Neuron (in vitro differentiated cells): Measurements from ENCODE around the gene GMDS.

Experiments used
- H2AFZ ChIP-seq: one replicate; pipeline ENCODE4 v1.6.1; 2013; ENCODE audit warnings: low read depth, mild to moderate bottlenecking, inconsistent platforms, low read length, moderate library complexity
- H3K27me3 ChIP-seq: one replicate; pipeline ENCODE4 v1.6.1; 2013; ENCODE audit warnings: low read length; ENCODE audit not compliant: insufficient read depth
- H3K36me3 ChIP-seq: one replicate; pipeline ENCODE4 v1.6.1; 2013; ENCODE audit warnings: low read length; ENCODE audit not compliant: insufficient read depth
- H3K4me1 ChIP-seq: one replicate; pipeline ENCODE4 v1.6.1; 2013; ENCODE audit warnings: low read length; ENCODE audit not compliant: insufficient read depth
- H3K4me3 ChIP-seq: 2 replicates; pipeline ENCODE4 v1.5.1; 2013; ENCODE audit warnings: mild to moderate bottlenecking, low read length, moderate library complexity
- H3K9me3 ChIP-seq: one replicate; pipeline ENCODE4 v1.6.1; 2013; ENCODE audit warnings: low read length

The GMDS gene

DNA sequence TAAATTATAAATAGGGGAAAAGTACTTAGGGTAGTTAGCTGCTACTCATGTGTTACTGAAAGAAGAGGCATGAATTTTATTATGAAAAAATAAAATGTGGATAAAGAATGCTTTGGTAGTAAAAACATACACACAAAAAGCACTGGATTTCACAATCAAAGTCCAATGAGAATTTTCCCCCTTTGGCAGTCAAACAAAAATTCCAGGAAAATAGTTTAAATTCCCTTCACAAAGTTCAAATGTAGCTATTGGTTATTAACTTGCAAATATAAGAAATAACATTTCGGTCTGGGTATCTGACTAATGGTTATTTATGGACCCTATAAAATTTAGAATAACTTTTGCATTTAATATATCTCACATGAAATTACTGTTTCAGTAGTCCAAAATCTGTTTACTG lies 425.2 kb downstream of the GMDS start:
- peaks cover 15% of the 10 kb centered on the region for H3K4me1 ChIP-seq
- no peaks in the 10 kb centered on the region for H3K36me3 ChIP-seq
- no peak overlapping the region for H3K4me3 ChIP-seq

DNA sequence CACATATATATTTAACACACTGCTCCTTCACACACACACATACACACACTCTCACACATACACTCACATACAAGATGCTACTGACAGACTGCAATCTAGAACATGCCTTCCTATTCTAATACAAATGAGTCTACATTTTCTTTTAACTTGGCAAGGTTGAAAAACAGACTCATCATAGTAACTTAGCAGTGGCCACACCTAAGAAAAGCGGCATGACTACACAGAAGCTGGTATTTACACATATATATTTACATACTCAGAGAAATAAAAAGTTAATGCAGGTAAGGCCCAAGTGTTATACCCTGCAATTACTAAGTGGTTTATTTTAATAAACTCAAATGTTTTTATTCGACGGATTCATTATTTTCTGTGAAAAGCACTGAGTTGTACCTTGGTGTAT lies 426.4 kb downstream of the GMDS start:
- Histone ChIP-seq H3K27me3 (no peaks in the 10 kb centered on the region), H3K36me3 (no peaks in the 10 kb centered on the region)

More for the DNA sequence above, 425.2 kb downstream of the GMDS start:
- H3K27me3 ChIP-seq, result no peaks in the 10 kb centered on the region
- H3K9me3 ChIP-seq, result no peaks in the 10 kb centered on the region
- no peak overlapping the region for H2AFZ ChIP-seq

DNA sequence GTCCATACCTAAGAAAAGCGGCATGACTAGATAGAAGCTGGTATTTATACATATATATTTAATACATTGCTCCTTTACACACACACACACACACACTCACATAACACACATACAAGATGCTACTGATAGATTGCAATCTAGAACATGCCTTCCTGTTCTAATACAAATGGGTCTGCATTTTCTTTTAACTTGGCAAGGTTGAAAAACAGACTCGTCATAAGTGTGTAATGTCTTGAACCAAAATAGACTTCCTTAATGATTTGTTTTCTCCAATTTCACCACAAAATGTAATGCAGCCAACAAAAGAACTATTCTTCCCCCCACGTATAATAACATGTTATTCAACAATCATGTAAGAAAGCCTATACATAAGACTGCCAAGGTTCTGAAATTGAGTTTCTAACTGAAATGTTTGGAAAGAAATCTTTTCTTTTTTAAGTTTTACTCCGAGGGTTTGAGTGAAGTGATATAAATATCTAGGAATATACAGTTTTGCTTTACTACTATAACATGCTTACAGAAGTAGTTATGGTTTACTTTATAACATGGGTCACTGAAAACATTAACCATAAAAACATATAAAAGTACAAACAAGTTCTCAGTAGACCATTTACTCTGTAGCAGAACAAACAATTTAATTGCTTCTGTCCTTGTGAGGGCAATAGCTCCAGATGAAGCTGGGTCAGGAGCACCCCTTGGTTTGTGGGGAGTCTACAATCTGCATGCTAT lies 428.2 kb downstream of the GMDS start:
- Histone ChIP-seq H2AFZ (no peak overlapping the region), H3K9me3 (no peaks in the 10 kb centered on the region)

More for the DNA sequence above, 426.4 kb downstream of the GMDS start:
- H2AFZ ChIP-seq, result no peak overlapping the region
- no peak overlapping the region for H3K4me3 ChIP-seq
- peaks cover 15% of the 10 kb centered on the region for H3K4me1 ChIP-seq
- no peaks in the 10 kb centered on the region for H3K9me3 ChIP-seq

DNA sequence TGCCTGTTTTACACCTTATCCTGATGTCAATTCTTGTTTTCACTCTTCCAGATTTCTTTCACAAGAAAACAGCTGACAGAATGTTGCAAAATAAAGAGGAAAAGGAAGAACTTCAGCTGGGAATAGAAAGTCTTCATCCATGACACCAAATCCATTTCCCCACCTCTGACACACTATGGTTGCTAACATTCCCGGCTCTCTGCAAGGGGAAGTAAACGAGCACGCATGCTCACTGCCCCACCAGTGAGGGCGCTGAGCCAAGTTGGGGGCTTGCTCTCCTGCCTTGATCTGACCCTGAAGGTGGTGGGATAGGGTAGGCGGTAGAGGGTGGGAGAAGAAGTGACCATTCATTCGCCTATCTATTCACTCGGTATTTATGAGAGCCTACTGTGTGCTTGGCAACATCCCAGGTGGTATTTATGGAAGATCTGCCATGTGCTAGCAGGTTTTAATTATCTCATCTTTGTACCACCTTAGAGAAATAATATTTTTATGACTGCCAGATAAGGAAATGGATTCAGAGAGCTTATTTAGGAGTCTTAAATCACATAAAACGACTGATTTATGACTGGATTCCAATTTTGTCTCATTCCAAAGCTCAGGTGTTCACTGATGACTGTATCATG lies 429.5 kb downstream of the GMDS start:
- no peak overlapping the region for H3K4me3 ChIP-seq
- H3K27me3 ChIP-seq, result no peaks in the 10 kb centered on the region
- H3K4me1 ChIP-seq, result peaks cover 3% of the 10 kb centered on the region
- no peaks in the 10 kb centered on the region for H3K9me3 ChIP-seq
- no peak overlapping the region for H2AFZ ChIP-seq
- H3K36me3 ChIP-seq, result no peaks in the 10 kb centered on the region

More for the DNA sequence above, 428.2 kb downstream of the GMDS start:
- no peaks in the 10 kb centered on the region for H3K27me3 ChIP-seq
- no peak overlapping the region for H3K4me3 ChIP-seq
- no peaks in the 10 kb centered on the region for H3K36me3 ChIP-seq
- H3K4me1 ChIP-seq, result peaks cover 15% of the 10 kb centered on the region

DNA sequence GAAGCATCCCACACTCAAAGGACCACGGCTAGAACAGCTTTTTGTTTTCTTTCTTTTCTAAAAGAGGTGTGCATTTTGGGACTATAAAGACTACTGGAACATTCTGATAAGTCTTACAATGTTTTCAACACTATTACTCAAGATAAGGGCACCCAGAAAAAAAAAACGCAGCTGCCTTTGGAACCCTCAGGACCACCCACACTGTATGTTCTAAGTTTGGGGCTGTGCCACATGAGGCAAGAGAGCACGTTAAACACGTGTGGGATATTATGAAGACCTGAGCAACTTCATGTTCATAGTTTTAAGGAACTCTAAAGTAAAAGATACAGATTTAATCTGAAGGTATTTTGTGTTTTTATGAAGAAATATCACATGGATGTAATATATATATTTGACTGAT lies 431.1 kb downstream of the GMDS start:
- H2AFZ ChIP-seq, result no peak overlapping the region
- H3K36me3 ChIP-seq, result no peaks in the 10 kb centered on the region
- H3K9me3 ChIP-seq, result no peaks in the 10 kb centered on the region

DNA sequence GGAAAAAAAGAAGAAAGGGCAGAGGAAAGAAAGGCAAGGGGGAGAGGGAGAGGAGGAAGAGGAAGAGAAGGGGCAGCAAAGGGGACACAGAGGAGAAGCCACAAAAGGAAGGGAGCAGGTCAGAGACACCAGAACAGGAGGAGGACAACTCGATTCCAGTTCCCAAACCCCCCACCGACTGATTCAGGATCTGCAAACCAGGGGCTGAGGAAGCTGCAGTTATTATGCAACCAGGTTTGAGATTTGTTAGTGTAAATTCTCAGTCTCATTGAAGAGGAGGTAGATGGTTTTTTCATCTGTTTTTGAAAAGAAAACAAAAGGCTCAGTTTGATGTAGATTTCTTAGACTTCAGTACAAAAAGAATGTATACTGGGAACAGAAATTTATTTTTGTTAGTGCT lies 432.9 kb downstream of the GMDS start:
- Histone ChIP-seq H3K4me3 (no peak overlapping the region), H3K4me1 (no peaks in the 10 kb centered on the region), H3K27me3 (no peaks in the 10 kb centered on the region), H3K36me3 (no peaks in the 10 kb centered on the region), H3K9me3 (no peaks in the 10 kb centered on the region), H2AFZ (no peak overlapping the region)

More for the DNA sequence above, 431.1 kb downstream of the GMDS start:
- no peaks in the 10 kb centered on the region for H3K27me3 ChIP-seq
- H3K4me3 ChIP-seq, result no peak overlapping the region
- no peaks in the 10 kb centered on the region for H3K4me1 ChIP-seq

DNA sequence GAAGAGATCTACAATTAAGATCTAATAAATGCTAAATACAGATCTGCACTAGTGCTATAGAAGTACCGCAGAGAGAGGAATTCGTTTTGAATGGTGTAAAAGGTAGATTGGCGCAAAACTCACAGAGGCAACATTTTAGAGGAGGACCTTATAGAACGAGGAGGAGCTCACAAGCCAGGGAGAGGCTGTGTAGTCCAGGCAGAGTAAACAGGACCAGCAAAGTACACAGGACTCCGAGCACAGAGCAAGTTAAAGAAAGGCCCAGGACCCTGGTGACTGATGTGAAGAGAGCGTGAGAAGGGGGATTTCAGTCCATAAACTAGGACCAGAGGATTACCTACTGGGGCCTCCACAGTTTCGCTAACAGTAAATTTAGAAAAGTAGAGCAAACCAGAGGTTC lies 433.4 kb downstream of the GMDS start:
- Histone ChIP-seq H3K36me3 (no peaks in the 10 kb centered on the region), H3K9me3 (no peaks in the 10 kb centered on the region), H3K4me3 (no peak overlapping the region), H2AFZ (no peak overlapping the region), H3K4me1 (no peaks in the 10 kb centered on the region), H3K27me3 (no peaks in the 10 kb centered on the region)

DNA sequence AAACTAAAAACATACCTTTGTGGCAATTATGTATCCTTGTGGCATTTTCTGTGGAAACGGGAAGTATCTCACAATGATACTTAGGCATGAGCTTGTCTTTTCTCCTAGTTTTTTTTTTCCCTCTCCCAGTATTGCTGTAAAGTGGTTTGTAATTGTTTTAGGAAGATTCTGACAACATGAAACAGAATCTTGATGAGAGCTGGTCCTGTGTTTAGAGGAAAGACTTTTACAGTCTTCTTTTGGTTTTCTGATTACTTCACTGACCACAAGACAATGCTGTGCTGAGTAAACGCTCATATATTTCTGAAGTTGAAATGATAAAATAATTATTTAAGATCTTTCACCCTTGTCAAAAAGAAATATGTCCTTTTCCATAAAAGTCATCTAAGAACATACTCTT lies 434.5 kb downstream of the GMDS start:
- Histone ChIP-seq H3K4me1 (no peaks in the 10 kb centered on the region), H3K36me3 (no peaks in the 10 kb centered on the region), H3K27me3 (no peaks in the 10 kb centered on the region)

DNA sequence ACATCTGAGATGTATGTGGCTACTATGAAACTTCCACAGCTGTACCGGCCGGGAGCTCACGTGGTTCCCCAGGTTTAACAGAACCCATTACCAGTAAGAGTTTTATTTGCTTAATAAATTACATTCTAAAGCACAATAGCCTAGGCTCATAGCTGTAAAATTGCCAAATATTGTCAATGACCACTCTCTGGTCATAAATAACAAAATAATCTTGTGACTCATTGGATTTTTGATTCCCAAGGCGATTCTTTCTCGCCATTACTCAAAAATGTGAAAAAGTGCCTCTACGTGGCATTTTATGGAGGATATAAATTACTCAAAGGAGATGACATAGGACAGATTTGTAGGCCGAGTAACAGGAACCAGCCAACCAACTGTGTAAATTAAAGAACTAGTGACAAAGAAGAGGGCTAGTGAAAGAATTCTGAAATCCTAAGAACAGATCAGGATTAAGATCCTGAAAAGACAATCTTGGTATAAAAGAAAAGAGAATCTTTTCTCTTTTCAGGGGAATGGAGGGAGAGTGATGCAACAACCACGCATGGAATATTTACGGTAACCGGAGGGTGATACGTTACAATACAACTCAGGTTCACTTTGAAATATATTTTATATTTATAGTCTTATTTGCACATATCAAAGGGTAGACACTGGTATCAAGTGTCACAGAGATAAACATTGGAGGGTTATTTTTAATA lies 436.0 kb downstream of the GMDS start:
- no peak overlapping the region for H2AFZ ChIP-seq
- no peaks in the 10 kb centered on the region for H3K36me3 ChIP-seq
- no peaks in the 10 kb centered on the region for H3K4me1 ChIP-seq
- no peak overlapping the region for H3K4me3 ChIP-seq
- no peaks in the 10 kb centered on the region for H3K9me3 ChIP-seq
- no peaks in the 10 kb centered on the region for H3K27me3 ChIP-seq

More for the DNA sequence above, 434.5 kb downstream of the GMDS start:
- no peaks in the 10 kb centered on the region for H3K9me3 ChIP-seq
- no peak overlapping the region for H2AFZ ChIP-seq
- no peak overlapping the region for H3K4me3 ChIP-seq

DNA sequence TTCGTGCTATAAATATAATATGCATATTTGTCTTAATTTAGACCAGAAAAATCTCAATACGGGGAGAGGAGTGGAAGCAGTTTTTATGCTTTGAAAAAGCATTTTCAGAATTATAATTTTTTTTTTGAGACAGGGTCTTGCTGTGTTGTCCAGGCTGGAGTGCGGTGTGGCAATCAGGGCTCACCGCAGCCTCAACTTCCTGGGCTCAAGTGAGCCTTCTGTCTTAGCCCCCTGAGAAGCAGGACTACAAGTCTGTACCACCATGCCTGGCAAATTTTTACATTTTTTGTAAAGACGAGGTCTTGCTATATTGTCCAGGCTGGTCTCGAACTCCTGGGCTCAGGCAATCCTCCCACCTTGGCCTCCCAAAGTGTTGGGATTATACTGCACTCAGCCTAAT lies 438.5 kb downstream of the GMDS start:
- no peaks in the 10 kb centered on the region for H3K9me3 ChIP-seq
- H3K4me3 ChIP-seq, result no peak overlapping the region
- peaks cover 9% of the 10 kb centered on the region for H3K4me1 ChIP-seq
- H3K36me3 ChIP-seq, result no peaks in the 10 kb centered on the region
- no peak overlapping the region for H2AFZ ChIP-seq
- no peaks in the 10 kb centered on the region for H3K27me3 ChIP-seq

DNA sequence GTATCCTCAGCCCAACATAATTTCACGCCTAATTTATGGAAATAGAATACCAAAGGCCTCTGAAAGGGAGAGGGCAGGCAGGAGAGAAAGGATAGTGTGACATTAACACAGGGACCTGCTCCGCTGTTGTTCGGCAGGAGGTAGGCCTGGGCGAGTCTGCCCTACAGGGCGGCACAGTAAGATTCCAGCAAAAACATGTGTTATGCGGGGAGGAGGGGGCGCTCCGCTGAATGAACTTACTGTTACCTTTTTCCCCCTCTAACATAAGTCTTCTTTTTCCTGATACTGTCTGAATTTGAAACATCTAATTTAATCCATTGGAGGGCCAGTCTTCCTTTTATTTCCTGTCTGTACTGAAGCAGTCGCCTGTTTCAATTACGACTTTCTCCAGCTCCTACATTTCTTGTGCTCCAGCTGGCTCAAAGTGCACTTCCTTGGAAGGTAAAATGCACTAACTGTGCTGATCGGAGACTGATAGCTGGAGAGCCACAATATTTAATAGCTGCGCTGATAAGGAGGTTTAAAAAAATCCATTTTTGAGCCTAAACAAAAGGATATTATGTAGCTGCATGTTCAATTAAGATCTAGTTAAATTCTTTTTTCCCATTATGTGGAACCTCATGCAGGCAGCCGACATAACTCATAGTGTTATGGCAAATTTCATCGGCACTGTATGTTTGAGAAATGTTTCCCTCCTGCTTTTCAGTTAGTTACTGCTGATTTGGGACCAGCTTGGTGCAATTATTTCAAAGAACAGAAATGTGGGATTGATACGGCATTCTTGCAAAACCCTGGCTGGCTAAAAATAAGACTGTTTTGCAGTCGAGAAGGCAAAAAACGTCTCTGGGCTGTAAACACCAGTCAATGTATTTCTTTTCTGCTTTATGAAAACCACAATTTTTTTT lies 442.7 kb downstream of the GMDS start:
- no peaks in the 10 kb centered on the region for H3K36me3 ChIP-seq
- no peaks in the 10 kb centered on the region for H3K27me3 ChIP-seq
- no peak overlapping the region for H3K4me3 ChIP-seq
- H2AFZ ChIP-seq, result no peak overlapping the region
- H3K4me1 ChIP-seq, result peaks cover 13% of the 10 kb centered on the region
- no peaks in the 10 kb centered on the region for H3K9me3 ChIP-seq

DNA sequence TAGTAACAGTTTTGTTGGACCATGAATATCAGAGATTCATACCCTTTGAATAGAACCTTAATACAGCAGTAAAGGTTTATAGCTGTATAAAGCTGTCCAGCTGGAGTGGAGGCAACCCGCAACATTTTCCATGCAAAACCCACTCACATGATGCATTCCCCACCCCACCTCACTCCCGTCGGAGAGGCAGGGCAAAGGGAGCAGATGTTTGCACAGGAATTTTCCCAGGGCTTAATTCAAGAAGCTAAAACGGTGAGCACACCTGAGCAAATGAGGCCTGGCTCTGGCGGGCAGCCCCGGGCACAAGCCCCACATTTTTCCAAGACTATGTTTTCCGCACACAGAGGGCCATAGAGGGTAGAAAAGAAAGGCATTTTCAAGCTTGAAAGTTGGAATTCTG lies 444.0 kb downstream of the GMDS start:
- Histone ChIP-seq H3K4me1 (peaks cover 13% of the 10 kb centered on the region), H3K4me3 (no peak overlapping the region), H3K9me3 (no peaks in the 10 kb centered on the region), H2AFZ (no peak overlapping the region), H3K36me3 (no peaks in the 10 kb centered on the region), H3K27me3 (no peaks in the 10 kb centered on the region)
